Lower leg skin (tissue), 4 donors: ENCODE measurements around the gene COL8A2. TPM values are rescaled to one million over a fixed set of nuclear protein-coding genes. Genes with fewer than 3 reads are reported as not detected.

ENCODE experiments used
- DNase-seq, 2 donors: peaks; one replicate each; pipeline ENCODE4 v3.0.0-alpha.2; 2019; ENCODE audit warnings: low spot score in 2 of 2
- H3K4me3 ChIP-seq: fragments of 200-600 bp; sonication (generic); 2 replicates; pipeline ENCODE4 v1.5.1; 2017; ENCODE audit warnings: mild to moderate bottlenecking, low read depth; ENCODE audit not compliant: poor library complexity, severe bottlenecking
- CTCF ChIP-seq, 3 donors: fragments of 450-650 bp; IDR thresholded peaks; one replicate each; pipeline ENCODE4 v1.5.1; 2016; ENCODE audit warnings: antibody characterized with exemption in 3 of 3, mild to moderate bottlenecking in 3 of 3, moderate library complexity in 2 of 3
- POLR2A ChIP-seq, 2 donors: fragments of 450-650 bp; IDR thresholded peaks; one replicate each; pipeline ENCODE4 v1.6.1; 2016 to 2017; ENCODE audit warnings: antibody characterized with exemption in 2 of 2, mild to moderate bottlenecking in 1 of 2, moderate library complexity in 1 of 2
- WGBS, 2 donors: methylation state at CpG; one replicate each; pipeline ENCODE4 v1.1.5; 2018; 5-methylcytosine and 5-hydroxymethylcytosine counted together
- intact Hi-C: fragments of 100-400 bp; cut with DNase I; formaldehyde crosslinking; loops from one replicate; pipeline ENCODE4 v1.15.0; 2023; ENCODE audit warnings: low total_unique reads
- total RNA-seq, 4 donors: library from RNA; depleted of rRNA; stranded (reverse); fragments of >200 nt; gene quantifications; one replicate each; pipeline ENCODE4 v1.1.0, GENCODE V29; 2016

Gene COL8A2
- total RNA-seq, 4 donors from 2014 or later = 4.8 to 9.8 (median 7.6) TPM

GRCh38 chr1:36144413-36144812, 19.4 kb upstream of the COL8A2 start:
- H3K4me3 ChIP-seq = no peak overlapping the region
- DNase-seq = no peak
- intact Hi-C loops = no loop called here
- WGBS, 2 donors = 91 to 93% methylated on average over 2 of the region's 2 CpGs
- TF ChIP-seq CTCF (IDR thresholded peaks at IDR 0.05) (no peak), POLR2A (IDR thresholded peaks at IDR 0.05) (no peak)

- intact Hi-C loops = no loop called here
- 82 to 93% methylated on average over 4 of the region's 4 CpGs for WGBS, 2 donors
- no peak overlapping the region for H3K4me3 ChIP-seq
- no peak for DNase-seq
- TF ChIP-seq POLR2A (IDR thresholded peaks at IDR 0.05) = no peak
- TF ChIP-seq CTCF (IDR thresholded peaks at IDR 0.05) = no peak
Measured at GRCh38 chr1:36143424-36143823, 18.4 kb upstream of the COL8A2 start.

GRCh38 chr1:36142121-36142520, 17.1 kb upstream of the COL8A2 start:
- intact Hi-C loops = no loop called here
- no peak for DNase-seq
- H3K4me3 ChIP-seq = no peak overlapping the region
- WGBS, 2 donors = 8 to 13% methylated on average over 1 of the region's 1 CpG
- TF ChIP-seq CTCF (IDR thresholded peaks at IDR 0.05) (no peak), POLR2A (IDR thresholded peaks at IDR 0.05) (no peak)

- intact Hi-C loops = no loop called here
- TF ChIP-seq POLR2A (IDR thresholded peaks at IDR 0.05) (no peak), CTCF (IDR thresholded peaks at IDR 0.05) (no peak)
- no peak overlapping the region for H3K4me3 ChIP-seq
- WGBS, 2 donors = 87 to 88% methylated on average over 5 of the region's 5 CpGs
- no peak for DNase-seq
Measured at GRCh38 chr1:36139521-36139920, 14.5 kb upstream of the COL8A2 start.

- no peak overlapping the region for H3K4me3 ChIP-seq
- WGBS, 2 donors = 88 to 91% methylated on average over 3 of the region's 3 CpGs
- TF ChIP-seq POLR2A (IDR thresholded peaks at IDR 0.05) (no peak), CTCF (IDR thresholded peaks at IDR 0.05) (no peak)
- no peak for DNase-seq
- intact Hi-C loops = no loop called here
Measured at GRCh38 chr1:36137776-36138175, 12.8 kb upstream of the COL8A2 start.

- intact Hi-C loops = no loop called here
- H3K4me3 ChIP-seq = no peak overlapping the region
- no peak for TF ChIP-seq CTCF (IDR thresholded peaks at IDR 0.05)
- TF ChIP-seq POLR2A (IDR thresholded peaks at IDR 0.05) = no peak
- no peak for DNase-seq
- 73% methylated on average over 5 of the region's 5 CpGs for WGBS, 2 donors
Measured at GRCh38 chr1:36137226-36137625, 12.2 kb upstream of the COL8A2 start.
